H1 (cell line): ENCODE measurements around the gene COPS6. TPM values are rescaled to one million over a fixed set of nuclear protein-coding genes. Genes with fewer than 3 reads are reported as not detected.

Source experiments
- CTCF ChIA-PET: fragments of 300-600 bp; sonication (Branson Sonifier 250); formaldehyde crosslinking; loops from one replicate; lab custom pipeline; 2021; ENCODE audit not compliant: partially characterized antibody; lab: Charles Lee
- POLR2A ChIA-PET: fragments of 300-600 bp; sonication (Branson Sonifier 250); formaldehyde crosslinking; loops from one replicate; lab custom pipeline; 2021; ENCODE audit warnings: inconsistent platforms; ENCODE audit not compliant: partially characterized antibody; lab: Charles Lee
- DNase-seq, 2 experiments: peaks; one replicate each; pipeline versions ENCODE4 v3.0.0 to v3.0.0-alpha.2; 2010 to 2022; ENCODE audit warnings: low spot score in 2 of 2, low read depth in 1 of 2, mixed read lengths in 1 of 2
- FAIRE-seq: peaks from 2 replicates; lab custom pipeline; 2011; peaks lifted over from hg19 to GRCh38; lab: Jason Lieb, UNC
- H2AFZ ChIP-seq: 2 replicates; pipeline ENCODE4 v1.8.1; 2012; ENCODE audit warnings: low read length, inconsistent platforms
- H2AK5ac ChIP-seq: 2 replicates; pipeline ENCODE4 v1.6.1; 2013; ENCODE audit warnings: low read depth, low read length
- H2BK120ac ChIP-seq: replicated peaks from 2 replicates; pipeline ENCODE3; 2013; ENCODE audit warnings: low read depth, low read length, inconsistent platforms
- H2BK12ac ChIP-seq: 2 replicates; pipeline ENCODE4 v1.6.1; 2013; ENCODE audit warnings: low read depth, low read length
- H2BK15ac ChIP-seq: 2 replicates; pipeline ENCODE4 v1.6.1; 2013; ENCODE audit warnings: low read length
- H2BK20ac ChIP-seq: 2 replicates; pipeline ENCODE4 v1.6.1; 2013; ENCODE audit warnings: low read length
- H2BK5ac ChIP-seq: 2 replicates; pipeline ENCODE4 v1.6.1; 2013; ENCODE audit warnings: low read depth, low read length
- H3K14ac ChIP-seq: 2 replicates; pipeline ENCODE4 v1.6.1; 2013; ENCODE audit warnings: inconsistent platforms; ENCODE audit not compliant: insufficient read length
- H3K18ac ChIP-seq: 2 replicates; pipeline ENCODE4 v1.6.1; 2013; ENCODE audit warnings: low read length; ENCODE audit errors: extremely low read depth
- H3K23ac ChIP-seq: 2 replicates; pipeline ENCODE4 v1.6.1; 2013; ENCODE audit warnings: inconsistent platforms; ENCODE audit not compliant: insufficient read length
- H3K23me2 ChIP-seq: 2 replicates; pipeline ENCODE4 v1.6.1; 2013; ENCODE audit warnings: low read depth, low read length
- H3K27ac ChIP-seq: 2 replicates; pipeline ENCODE4 v1.6.1; 2011; ENCODE audit warnings: low read depth, low read length, inconsistent platforms
- H3K27me3 ChIP-seq, 4 experiments: replicated peaks in 1 of 4; 1 replicate in 1 of 4; 2 replicates in 3 of 4; pipeline versions ENCODE4 v1.6.1 to v1.8.1; 2011 to 2013; ENCODE audit warnings: low read length in 3 of 4, mild to moderate bottlenecking in 3 of 4, inconsistent platforms in 2 of 4, mixed read lengths in 2 of 4, moderate library complexity in 1 of 4; ENCODE audit not compliant: control insufficient read depth in 3 of 4, insufficient read depth in 3 of 4; ENCODE audit errors: extremely low read depth in 1 of 4
- H3K36me3 ChIP-seq, 4 experiments: 2 replicates each; pipeline versions ENCODE4 v1.6.1 to v1.8.1; 2011 to 2013; ENCODE audit warnings: mild to moderate bottlenecking in 4 of 4, low read length in 3 of 4, moderate library complexity in 2 of 4, control low read depth in 1 of 4, inconsistent platforms in 1 of 4; ENCODE audit not compliant: insufficient read depth in 4 of 4, control insufficient read depth in 2 of 4
- H3K4ac ChIP-seq: replicated peaks from 2 replicates; pipeline ENCODE3; 2013; ENCODE audit warnings: low read length, low read depth, mixed read lengths, inconsistent platforms; ENCODE audit not compliant: insufficient read length
- H3K4me1 ChIP-seq, 4 experiments: replicated peaks in 1 of 4; 1 replicate in 1 of 4; 2 replicates in 3 of 4; pipeline versions ENCODE4 v1.6.1 to v1.8.1; 2011 to 2013; ENCODE audit warnings: low read length in 3 of 4, inconsistent platforms in 2 of 4, mixed read lengths in 1 of 4; ENCODE audit not compliant: insufficient read depth in 4 of 4, control insufficient read depth in 3 of 4
- H3K4me2 ChIP-seq, 2 experiments: 2 replicates each; pipeline versions ENCODE4 v1.6.1 to v1.8.1; 2011 to 2013; ENCODE audit warnings: low read depth in 2 of 2, low read length in 2 of 2, control low read depth in 1 of 2, inconsistent platforms in 1 of 2, mild to moderate bottlenecking in 1 of 2; ENCODE audit not compliant: insufficient read depth in 1 of 2
- H3K4me3 ChIP-seq, 4 experiments: fragments of 200-600, 300-600 bp in 1 of 4; sonication (generic), shearing (Covaris generic), sonication (Bioruptor Twin) in 1 of 4; 2 replicates each; pipeline versions ENCODE4 v1.5.1 to v1.8.1; 2011 to 2016; ENCODE audit warnings: low read length in 4 of 4, low read depth in 3 of 4, control low read depth in 2 of 4, inconsistent platforms in 2 of 4, mild to moderate bottlenecking in 2 of 4, mixed read lengths in 1 of 4, moderate library complexity in 1 of 4; ENCODE audit not compliant: insufficient read depth in 2 of 4; ENCODE audit errors: extremely low read depth in 1 of 4
- H3K56ac ChIP-seq: replicated peaks from 2 replicates; pipeline ENCODE3; 2013; ENCODE audit warnings: low read depth, mild to moderate bottlenecking, mixed read lengths, low read length, inconsistent platforms; ENCODE audit not compliant: insufficient read length
- H3K79me1 ChIP-seq: 2 replicates; pipeline ENCODE4 v1.6.1; 2013; ENCODE audit warnings: low read depth, low read length, control low read depth
- H3K79me2 ChIP-seq, 2 experiments: 2 replicates each; pipeline versions ENCODE4 v1.6.1 to v1.8.1; 2012 to 2013; ENCODE audit warnings: low read length in 2 of 2, mild to moderate bottlenecking in 2 of 2, inconsistent platforms in 1 of 2; ENCODE audit not compliant: insufficient read depth in 2 of 2, control insufficient read depth in 1 of 2
- H3K9ac ChIP-seq, 4 experiments: replicated peaks in 1 of 4; 1 replicate in 1 of 4; 2 replicates in 3 of 4; pipeline versions ENCODE4 v1.6.1 to v1.8.1; 2011 to 2013; ENCODE audit warnings: low read depth in 3 of 4, low read length in 3 of 4, control low read depth in 2 of 4, mild to moderate bottlenecking in 2 of 4, moderate library complexity in 2 of 4, inconsistent platforms in 1 of 4; ENCODE audit errors: extremely low read depth in 1 of 4
- H3K9me3 ChIP-seq, 2 experiments: 2 replicates each; pipeline versions ENCODE4 v1.6.1 to v1.8.1; 2012 to 2013; ENCODE audit warnings: mild to moderate bottlenecking in 2 of 2, moderate library complexity in 2 of 2, control low read depth in 1 of 2, inconsistent platforms in 1 of 2, low read depth in 1 of 2, low read length in 1 of 2, mixed read lengths in 1 of 2; ENCODE audit not compliant: insufficient read depth in 2 of 2
- H4K20me1 ChIP-seq, 2 experiments: replicated peaks in 1 of 2; 2 replicates each; pipeline versions ENCODE3 to v1.8.1; 2011 to 2013; ENCODE audit warnings: inconsistent platforms in 2 of 2, low read length in 2 of 2, mild to moderate bottlenecking in 1 of 2; ENCODE audit not compliant: insufficient read depth in 2 of 2, control insufficient read depth in 1 of 2
- H4K5ac ChIP-seq: 2 replicates; pipeline ENCODE4 v1.6.1; 2013; ENCODE audit warnings: low read length, low read depth, mixed read lengths, inconsistent platforms; ENCODE audit not compliant: insufficient read length
- H4K8ac ChIP-seq: 2 replicates; pipeline ENCODE4 v1.8.0; 2013; ENCODE audit warnings: mild to moderate bottlenecking, moderate library complexity, low read length, inconsistent platforms; ENCODE audit not compliant: insufficient read depth; ENCODE audit errors: extremely low read depth
- H4K91ac ChIP-seq: replicated peaks from 2 replicates; pipeline ENCODE3; 2013; ENCODE audit warnings: low read length, mixed read lengths, inconsistent platforms; ENCODE audit not compliant: insufficient read length
- ASH2L ChIP-seq: fragments of 200-600, 300-600 bp; sonication (generic); IDR thresholded peaks from one replicate; pipeline ENCODE4 v1.7.1; 2017; ENCODE audit warnings: low read length
- GTF2F1 ChIP-seq: IDR thresholded peaks from 2 replicates; pipeline ENCODE4 v1.6.1; 2012; ENCODE audit warnings: low read depth, low read length, improper control_type of control experiment, borderline replicate concordance
- HDAC6 ChIP-seq: IDR thresholded peaks from one replicate; pipeline ENCODE4 v1.7.1; 2012; ENCODE audit warnings: low read depth, mild to moderate bottlenecking, inconsistent platforms, low read length, moderate library complexity
- KDM4A ChIP-seq: IDR thresholded peaks from one replicate; pipeline ENCODE4 v1.7.1; 2012; ENCODE audit warnings: low read depth, mild to moderate bottlenecking, moderate library complexity, low read length, inconsistent platforms; ENCODE audit not compliant: severe bottlenecking
- MAFK ChIP-seq: IDR thresholded peaks from 2 replicates; pipeline ENCODE4 v1.6.1; 2012; ENCODE audit warnings: low read depth, mild to moderate bottlenecking, improper control_type of control experiment, low read length
- NRF1 ChIP-seq: IDR thresholded peaks from 2 replicates; pipeline ENCODE4 v1.6.1; 2011; ENCODE audit warnings: mild to moderate bottlenecking, low read depth, low read length, improper control_type of control experiment
- RAD21 ChIP-seq, 2 experiments: IDR thresholded peaks in 1 of 2; conservative IDR thresholded peaks in 1 of 2; 2 replicates each; pipeline ENCODE4 v1.6.1; 2011; ENCODE audit warnings: low read depth in 2 of 2, low read length in 2 of 2, improper control_type of control experiment in 1 of 2, inconsistent platforms in 1 of 2, mild to moderate bottlenecking in 1 of 2, moderate library complexity in 1 of 2
- RBBP5 ChIP-seq: IDR thresholded peaks from 2 replicates; pipeline ENCODE4 v1.7.1; 2012; ENCODE audit warnings: low read depth, mild to moderate bottlenecking, inconsistent platforms, low read length, moderate library complexity, borderline replicate concordance
- RXRA ChIP-seq: IDR thresholded peaks from 2 replicates; pipeline ENCODE4 v1.6.1; 2011; ENCODE audit warnings: low read depth, mild to moderate bottlenecking, low read length, moderate library complexity; ENCODE audit not compliant: insufficient read depth
- SAP30 ChIP-seq: fragments of 300-600 bp; sonication (generic); IDR thresholded peaks from 2 replicates; pipeline ENCODE4 v1.7.1; 2012; ENCODE audit warnings: low read length, moderate library complexity, mild to moderate bottlenecking, inconsistent platforms; ENCODE audit not compliant: insufficient read depth, insufficient replicate concordance
- SIX5 ChIP-seq: IDR thresholded peaks from 2 replicates; pipeline ENCODE4 v1.6.1; 2011; ENCODE audit warnings: mild to moderate bottlenecking, low read depth, low read length
- TAF1 ChIP-seq: IDR thresholded peaks from 2 replicates; pipeline ENCODE4 v1.6.1; 2011; ENCODE audit warnings: mild to moderate bottlenecking, low read depth, low read length
- WGBS, 2 experiments: shearing (Covaris generic) in 1 of 2; methylation state at CpG; one replicate each; pipeline versions ENCODE4 v1.1.6 to v1.1.7; 2013 to 2015; ENCODE audit warnings: low lambda C conversion rate in 2 of 2, mixed read lengths in 2 of 2, inconsistent platforms in 1 of 2, low coverage in 1 of 2, missing lambda C conversion rate in 1 of 2; ENCODE audit not compliant: insufficient replicate concordance in 2 of 2, insufficient coverage in 1 of 2, insufficient read length in 1 of 2; ENCODE audit errors: extremely low coverage in 1 of 2, missing lambda C conversion rate in 1 of 2; 5-methylcytosine and 5-hydroxymethylcytosine counted together
- polyA plus RNA-seq, 7 experiments: library from polyadenylated mRNA; depleted of rRNA in 3 of 7; stranded (reverse) in 5 of 7; unstranded in 2 of 7; fragments of >200 nt in 5 of 7; fragments of 200-250 nt in 2 of 7; gene quantifications; 1 replicate in 5 of 7; 2 replicates in 1 of 7; 4 replicates in 1 of 7; pipeline versions ENCODE4 v1.2.1 to v1.2.3, GENCODE V29; 2011 to 2013; ENCODE audit warnings: missing spikeins in 2 of 7, mixed read lengths in 2 of 7
- total RNA-seq: library from RNA; stranded (reverse); fragmentation: NEBNext Ultra II Directional; extraction: Animal tissue kit (Norgen Biotek cat#: 25700); gene quantifications from 2 replicates; pipeline ENCODE4 v1.2.1, GENCODE V29; 2021
- TF ChIP-seq, protein P1 (sequence below): IDR thresholded peaks from 2 replicates; pipeline ENCODE4 v1.6.1; 2011; ENCODE audit warnings: low read depth, mild to moderate bottlenecking, low read length; ENCODE audit not compliant: insufficient read depth

The COPS6 gene
- total and polyA plus RNA-seq, 2 of the 8 experiments (the other 6 are each of a cell fraction or from before 2014, with no cell fraction given): 127 to 225 TPM

DNA sequence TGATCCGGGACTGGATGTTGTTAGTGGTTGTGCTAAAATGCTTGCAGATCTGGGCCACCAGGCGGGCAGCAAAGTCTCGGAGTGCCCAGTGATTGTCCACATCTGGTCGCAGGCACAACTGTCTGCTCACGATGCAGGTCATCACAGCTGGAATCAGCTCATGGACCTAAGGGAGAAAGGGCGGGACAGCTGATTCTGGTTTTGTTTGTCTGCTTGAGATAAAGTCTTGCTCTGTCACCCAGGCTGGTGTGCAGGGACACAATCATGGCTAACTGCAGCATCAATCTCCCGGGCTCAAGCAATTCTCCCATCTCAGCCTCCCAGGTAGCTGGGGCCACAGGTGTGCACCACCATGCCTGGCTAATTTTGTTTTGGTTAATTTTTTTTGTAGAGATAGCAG is 22.4 kb downstream of the COPS6 start:
- no peak overlapping the region for H3K23ac ChIP-seq
- H2BK5ac ChIP-seq: no peak overlapping the region
- no peaks in the 10 kb centered on the region for H3K79me2 ChIP-seq
- H3K9ac ChIP-seq: no peak overlapping the region
- no peak overlapping the region for H2BK15ac ChIP-seq
- no peak overlapping the region for H2AK5ac ChIP-seq
- H3K27ac ChIP-seq: no peak overlapping the region
- no peak overlapping the region for H3K56ac ChIP-seq
- CTCF ChIA-PET: interaction anchor here (1.6 to 6.0 kb wide), 4 partner anchors 9 to 236 kb away, joined by 3 to 48 read pairs (median 15); partner anchors contain the start of genes AP4M1 and MBLAC1
- FAIRE-seq (no peak), DNase-seq (no peak)
- no peak overlapping the region for H3K14ac ChIP-seq
- WGBS, 2 experiments: 85% methylated on average over 7 of the region's 7 CpGs; no CpG with 5 or more reads in 1 of the 2 experiments
- H3K4me2 ChIP-seq: no peak overlapping the region
- H3K23me2 ChIP-seq: no peaks in the 10 kb centered on the region
- H3K4ac ChIP-seq: no peak overlapping the region
- H3K36me3 ChIP-seq: peaks cover 13 to 59% (median 43%) of the 10 kb centered on the region in 4 experiments
- no peak overlapping the region for H4K5ac ChIP-seq
- H3K4me1 ChIP-seq: no peaks in the 10 kb centered on the region; a peak in 1 of 7 replicates
- H2AFZ ChIP-seq: no peak overlapping the region
- no peaks in the 10 kb centered on the region for H3K9me3 ChIP-seq
- H3K27me3 ChIP-seq: no peaks in the 10 kb centered on the region
- H4K8ac ChIP-seq: no peak overlapping the region
- POLR2A ChIA-PET: interaction anchor here (1.0 to 20.0 kb wide), 8 partner anchors 7 to 56 kb away, joined by 3 to 722 read pairs (median 8); partner anchors contain the start of genes AP4M1, COPS6, MCM7 and ZNF3
- no peak overlapping the region for H2BK120ac ChIP-seq
- peaks cover 2% of the 10 kb centered on the region; the same call in 1 of the 2 replicates for H3K79me1 ChIP-seq
- peaks cover 3 to 6% of the 10 kb centered on the region in 2 experiments for H4K20me1 ChIP-seq
- no peak overlapping the region for H3K18ac ChIP-seq
- H2BK12ac ChIP-seq: no peak overlapping the region
- H3K4me3 ChIP-seq: no peak overlapping the region
- no peak overlapping the region for H4K91ac ChIP-seq
- H2BK20ac ChIP-seq: no peak overlapping the region
- no peak for TF ChIP-seq RAD21 (IDR thresholded peaks at IDR 0.05 in 1 of 2, conservative IDR thresholded peaks at IDR 0.05 in 1 of 2; ENCODE audit: low read depth in 2 of 2, low read length in 2 of 2)
- no peak for TF ChIP-seq NRF1
- TF ChIP-seq GTF2F1: no peak
- no peak for TF ChIP-seq KDM4A
- TF ChIP-seq TAF1: no peak
- no peak for TF ChIP-seq HDAC6
- TF ChIP-seq MAFK: no peak
- no peak for TF ChIP-seq RXRA
- no peak for TF ChIP-seq SIX5
- TF ChIP-seq, protein P1, sequence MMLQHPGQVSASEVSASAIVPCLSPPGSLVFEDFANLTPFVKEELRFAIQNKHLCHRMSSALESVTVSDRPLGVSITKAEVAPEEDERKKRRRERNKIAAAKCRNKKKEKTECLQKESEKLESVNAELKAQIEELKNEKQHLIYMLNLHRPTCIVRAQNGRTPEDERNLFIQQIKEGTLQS: no peak
- no peak for TF ChIP-seq ASH2L
- TF ChIP-seq RBBP5: no peak
- TF ChIP-seq SAP30: no peak
